Measurements from ENCODE around the gene CDH12.
"Not testable (repeated sequence)": the region's sequence is repeated elsewhere in the genome, so short reads cannot be mapped to it uniquely, and the experiment has no call there.

Gene CDH12

GRCh38 chr5:22023784-22024183, 829.4 kb downstream of the CDH12 start:
- DNase-seq (ENCODE audit: low read depth, low spot score) = no peak

GRCh38 chr5:22012893-22013292, 840.3 kb downstream of the CDH12 start:
- DNase-seq (ENCODE audit: low read depth, low spot score) = not testable (repeated sequence)

GRCh38 chr5:22010808-22011207, 842.3 kb downstream of the CDH12 start:
- DNase-seq (ENCODE audit: low read depth, low spot score) = not testable (repeated sequence)

- DNase-seq (ENCODE audit: low read depth, low spot score) = not testable (repeated sequence)
Observed at GRCh38 chr5:22001097-22001496, 852.0 kb downstream of the CDH12 start.

GRCh38 chr5:21985799-21986198, 867.3 kb downstream of the CDH12 start:
- not testable (repeated sequence) for DNase-seq (ENCODE audit: low read depth, low spot score)

GRCh38 chr5:21951571-21951970, 901.6 kb downstream of the CDH12 start:
- not testable (repeated sequence) for DNase-seq (ENCODE audit: low read depth, low spot score)

GRCh38 chr5:21931116-21931515, 922.0 kb downstream of the CDH12 start:
- DNase-seq (ENCODE audit: low read depth, low spot score) = no peak

GRCh38 chr5:21919414-21920022, 933.6 kb downstream of the CDH12 start:
- no peak for DNase-seq (ENCODE audit: low read depth, low spot score)

GRCh38 chr5:21918451-21918850, 934.7 kb downstream of the CDH12 start:
- DNase-seq (ENCODE audit: low read depth, low spot score) = no peak

- DNase-seq (ENCODE audit: low read depth, low spot score) = no peak
Observed at GRCh38 chr5:21910731-21911130, 942.4 kb downstream of the CDH12 start.

GRCh38 chr5:21895766-21896350, 957.3 kb downstream of the CDH12 start:
- no peak for DNase-seq (ENCODE audit: low read depth, low spot score)

- no peak for DNase-seq (ENCODE audit: low read depth, low spot score)
Observed at GRCh38 chr5:21893161-21893560, 960.0 kb downstream of the CDH12 start.

GRCh38 chr5:21889581-21889980, 963.6 kb downstream of the CDH12 start:
- no peak for DNase-seq (ENCODE audit: low read depth, low spot score)

GRCh38 chr5:21882074-21882745, 970.9 kb downstream of the CDH12 start:
- no peak for DNase-seq (ENCODE audit: low read depth, low spot score)

GRCh38 chr5:21880164-21880563, 973.0 kb downstream of the CDH12 start:
- no peak for DNase-seq (ENCODE audit: low read depth, low spot score)

GRCh38 chr5:21862986-21863385, 990.2 kb downstream of the CDH12 start:
- DNase-seq (ENCODE audit: low read depth, low spot score) = no peak

- no peak for DNase-seq (ENCODE audit: low read depth, low spot score)
Observed at GRCh38 chr5:21858441-21858840, 994.7 kb downstream of the CDH12 start.

GRCh38 chr5:21856987-21857386, 996.2 kb downstream of the CDH12 start:
- DNase-seq (ENCODE audit: low read depth, low spot score) = no peak

GRCh38 chr5:21847300-21847699, 1005.8 kb downstream of the CDH12 start:
- no peak for DNase-seq (ENCODE audit: low read depth, low spot score)

- DNase-seq (ENCODE audit: low read depth, low spot score) = no peak
Observed at GRCh38 chr5:21844960-21845359, 1008.2 kb downstream of the CDH12 start.

GRCh38 chr5:21834863-21835262, 1018.3 kb downstream of the CDH12 start:
- DNase-seq (ENCODE audit: low read depth, low spot score) = no peak

- no peak for DNase-seq (ENCODE audit: low read depth, low spot score)
Observed at GRCh38 chr5:21831145-21831787, 1021.9 kb downstream of the CDH12 start.

GRCh38 chr5:21826884-21827283, 1026.3 kb downstream of the CDH12 start:
- no peak for DNase-seq (ENCODE audit: low read depth, low spot score)
